ENCODE data around the gene AXIN1.

AXIN1 gene

GRCh38 chr16:370443-370842, 17.9 kb upstream of the AXIN1 start, which contains the start of gene MRPL28:
Gene MRPL28, minus strand, starts transcription at chr16:370538. Its CDS starts 320 bp downstream, at chr16:370218.
- peak; percentile 92 for DNase-seq (ENCODE audit: extremely low read depth, low read depth)
- no peak for TF ChIP-seq CTCF (IDR thresholded peaks at IDR 0.05; ENCODE audit: low read depth, low read length)

- DNase-seq (ENCODE audit: extremely low read depth, low read depth): no peak
- TF ChIP-seq CTCF (IDR thresholded peaks at IDR 0.05; ENCODE audit: low read depth, low read length): no peak
Measured at GRCh38 chr16:369866-370436, 17.4 kb upstream of the AXIN1 start.

DNA sequence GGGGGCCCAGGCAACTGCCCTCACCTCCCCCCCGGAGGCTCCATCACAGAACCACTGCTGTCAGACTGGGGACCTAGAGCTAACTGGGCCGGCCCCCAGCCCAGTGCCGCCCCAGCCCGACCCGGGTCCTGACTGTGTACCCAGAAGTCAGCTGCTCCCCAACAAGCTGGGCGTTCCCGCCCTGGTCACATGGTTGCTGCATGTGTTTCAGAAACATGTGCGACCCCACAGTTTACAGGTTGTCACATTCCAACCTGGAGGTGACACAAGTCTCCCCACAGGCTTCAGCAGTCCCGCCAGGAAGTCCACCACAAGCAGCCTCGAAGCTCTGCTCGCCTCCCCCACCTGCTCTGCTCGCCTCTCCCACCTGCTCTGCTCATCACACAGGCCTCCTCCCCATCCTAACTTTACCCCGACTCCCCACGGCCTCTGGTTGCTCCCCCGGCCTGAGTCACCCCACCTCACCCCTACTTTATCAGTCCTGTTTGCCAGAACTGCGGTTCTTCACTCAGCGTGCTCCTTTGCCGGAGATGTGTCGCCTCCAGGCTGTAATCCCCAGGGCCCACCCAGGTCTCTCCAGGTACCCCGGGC, 16.8 kb upstream of the AXIN1 start:
- no peak for DNase-seq (ENCODE audit: extremely low read depth, low read depth)
- TF ChIP-seq CTCF (IDR thresholded peaks at IDR 0.05; ENCODE audit: low read depth, low read length): no peak

GRCh38 chr16:368388-369158, 16.1 kb upstream of the AXIN1 start:
- TF ChIP-seq CTCF (IDR thresholded peaks at IDR 0.05; ENCODE audit: low read depth, low read length): no peak
- no peak for DNase-seq (ENCODE audit: extremely low read depth, low read depth)

DNA sequence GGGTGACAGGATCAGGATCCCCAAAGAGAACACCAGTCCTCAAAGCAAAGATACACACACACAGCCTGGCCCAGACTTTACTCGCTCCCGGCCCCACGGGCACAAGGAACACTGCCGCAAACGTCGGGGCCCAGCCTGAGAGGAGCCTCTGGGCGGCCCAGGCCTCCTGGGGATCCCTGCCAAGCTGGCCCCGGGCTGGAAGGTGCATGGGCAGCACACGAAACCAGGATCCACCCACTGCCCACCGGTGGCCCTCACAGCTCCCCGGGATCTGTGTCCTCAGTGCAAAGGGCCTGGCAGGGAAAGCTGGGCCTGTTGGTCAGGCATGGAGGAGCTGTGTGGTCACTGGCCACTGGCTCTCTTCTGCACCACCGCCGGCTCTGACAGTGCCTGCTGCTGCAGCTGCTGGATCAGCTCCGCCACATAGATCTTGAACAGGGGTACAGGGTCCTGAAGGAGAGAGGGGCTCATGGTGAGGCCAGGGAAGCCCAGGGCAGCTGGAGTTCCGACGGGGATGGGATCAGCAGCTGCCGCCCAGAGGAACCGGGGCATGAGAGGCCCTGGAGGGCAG, 14.9 kb upstream of the AXIN1 start:
- no peak for TF ChIP-seq CTCF (IDR thresholded peaks at IDR 0.05; ENCODE audit: low read depth, low read length)
- DNase-seq (ENCODE audit: extremely low read depth, low read depth): no peak

DNA sequence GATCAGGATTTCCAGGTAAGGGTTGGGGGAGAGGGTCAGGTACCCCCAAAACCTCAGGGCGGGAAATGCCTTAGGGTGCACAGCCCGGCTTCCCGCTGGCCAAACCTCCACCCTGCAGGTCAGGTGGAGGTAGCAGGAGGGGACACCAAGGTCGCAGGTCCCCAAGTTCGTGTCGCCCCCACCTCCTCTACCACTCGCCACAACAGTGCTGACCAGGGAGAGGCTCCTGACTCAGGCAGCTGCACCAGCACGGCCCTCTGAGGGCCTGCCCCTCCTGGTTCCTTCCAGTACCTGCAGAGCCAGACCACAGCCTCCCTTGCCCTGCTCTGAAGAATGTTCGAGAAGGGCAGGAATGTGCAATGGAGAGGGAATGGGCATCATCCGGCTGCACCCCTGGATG, 14.0 kb upstream of the AXIN1 start:
- TF ChIP-seq CTCF (IDR thresholded peaks at IDR 0.05; ENCODE audit: low read depth, low read length): no peak
- no peak for DNase-seq (ENCODE audit: extremely low read depth, low read depth)

Measured in AG09319 (cell line).